Type B pancreatic cell (in vitro differentiated cells): ENCODE data around the gene PRMT7. TPM values are rescaled to one million over a fixed set of nuclear protein-coding genes. Genes with fewer than 3 reads are reported as not detected.

Experiments used
- DNase-seq: peaks from one replicate; pipeline ENCODE4 v3.0.0; 2021; ENCODE audit warnings: mixed read lengths; ENCODE audit not compliant: unreplicated experiment; ENCODE audit errors: extremely low spot score
- H3K27ac Mint-ChIP-seq: 2 replicates; pipeline ENCODE4 v1.8.0; 2021; ENCODE audit warnings: mild to moderate bottlenecking, mixed read lengths
- H3K27me3 Mint-ChIP-seq: 2 replicates; pipeline ENCODE4 v1.8.0; 2021; ENCODE audit warnings: mixed read lengths
- H3K36me3 Mint-ChIP-seq: 2 replicates; pipeline ENCODE4 v1.8.0; 2021; ENCODE audit warnings: mixed read lengths
- H3K4me1 Mint-ChIP-seq: one replicate; pipeline ENCODE4 v1.8.0; 2021; ENCODE audit warnings: mixed read lengths; ENCODE audit not compliant: unreplicated experiment
- H3K4me3 Mint-ChIP-seq: 2 replicates; pipeline ENCODE4 v1.8.0; 2021; ENCODE audit warnings: mild to moderate bottlenecking, mixed read lengths
- H3K9me3 Mint-ChIP-seq: 2 replicates; pipeline ENCODE4 v1.8.0; 2021; ENCODE audit warnings: mixed read lengths
- total RNA-seq: library from RNA; stranded (reverse); gene quantifications from 2 replicates; pipeline ENCODE4 v1.2.1, GENCODE V29; 2021; ENCODE audit warnings: low replicate concordance
- TF ChIP-seq, protein P1 (sequence below): fragments of 200-600 bp; sonication (generic); conservative IDR thresholded peaks from 2 replicates; pipeline ENCODE4 v1.5.0; 2021; ENCODE audit warnings: antibody characterized with exemption, mild to moderate bottlenecking

PRMT7 gene
- total RNA-seq, 1 donor from 2014 or later = 66.9 TPM

DNA sequence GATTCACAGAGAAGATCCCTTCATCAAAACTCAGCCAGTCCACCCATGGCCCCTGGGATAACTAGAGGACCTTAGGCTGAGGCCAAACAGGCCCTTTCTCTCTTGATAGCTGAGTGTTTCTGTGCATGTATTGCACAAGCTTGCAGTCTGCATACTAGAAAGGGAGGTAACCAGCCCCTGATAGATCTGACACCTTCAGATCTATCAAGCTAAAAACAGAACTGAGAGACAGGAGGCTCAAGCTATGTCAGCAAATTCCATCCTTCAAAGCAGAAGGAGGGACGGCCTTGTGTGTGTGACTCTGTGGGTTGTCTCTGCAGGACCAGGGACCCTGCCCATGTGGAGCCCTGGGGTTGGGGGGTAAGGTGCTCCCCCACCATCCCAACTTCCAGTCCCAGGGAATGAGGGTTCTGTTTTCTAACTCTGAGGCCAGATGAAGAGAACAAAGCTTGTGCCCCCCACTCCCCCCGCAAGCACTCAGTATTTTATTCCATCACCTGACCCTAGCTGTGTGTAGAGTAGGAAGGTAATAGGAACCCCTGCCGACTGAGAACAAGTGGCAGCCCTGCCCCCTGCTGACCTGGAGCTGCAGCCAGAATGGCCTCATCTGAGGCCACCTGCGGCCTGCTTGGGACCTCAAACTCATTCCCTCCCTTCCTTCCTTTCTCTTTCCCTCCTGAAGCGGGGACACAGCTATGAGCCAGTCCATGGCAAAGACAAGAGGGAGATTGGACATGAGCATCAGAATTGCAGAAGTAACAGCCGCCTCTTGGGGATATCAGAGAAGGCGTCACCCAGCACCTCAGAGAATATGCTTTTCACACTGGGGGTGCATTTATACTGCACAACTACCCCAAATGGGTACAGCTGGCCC is 73.7 kb downstream of the PRMT7 start:
- Mint-ChIP-seq H3K27me3 (no peaks in the 10 kb centered on the region), H3K36me3 (no peaks in the 10 kb centered on the region), H3K27ac (peak overlapping the region; percentile 64), H3K9me3 (no peaks in the 10 kb centered on the region), H3K4me1 (peaks cover 38% of the 10 kb centered on the region), H3K4me3 (peak overlapping the region; percentile 28)
- DNase-seq = no peak
- TF ChIP-seq, protein P1, sequence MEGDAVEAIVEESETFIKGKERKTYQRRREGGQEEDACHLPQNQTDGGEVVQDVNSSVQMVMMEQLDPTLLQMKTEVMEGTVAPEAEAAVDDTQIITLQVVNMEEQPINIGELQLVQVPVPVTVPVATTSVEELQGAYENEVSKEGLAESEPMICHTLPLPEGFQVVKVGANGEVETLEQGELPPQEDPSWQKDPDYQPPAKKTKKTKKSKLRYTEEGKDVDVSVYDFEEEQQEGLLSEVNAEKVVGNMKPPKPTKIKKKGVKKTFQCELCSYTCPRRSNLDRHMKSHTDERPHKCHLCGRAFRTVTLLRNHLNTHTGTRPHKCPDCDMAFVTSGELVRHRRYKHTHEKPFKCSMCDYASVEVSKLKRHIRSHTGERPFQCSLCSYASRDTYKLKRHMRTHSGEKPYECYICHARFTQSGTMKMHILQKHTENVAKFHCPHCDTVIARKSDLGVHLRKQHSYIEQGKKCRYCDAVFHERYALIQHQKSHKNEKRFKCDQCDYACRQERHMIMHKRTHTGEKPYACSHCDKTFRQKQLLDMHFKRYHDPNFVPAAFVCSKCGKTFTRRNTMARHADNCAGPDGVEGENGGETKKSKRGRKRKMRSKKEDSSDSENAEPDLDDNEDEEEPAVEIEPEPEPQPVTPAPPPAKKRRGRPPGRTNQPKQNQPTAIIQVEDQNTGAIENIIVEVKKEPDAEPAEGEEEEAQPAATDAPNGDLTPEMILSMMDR = no peak

DNA sequence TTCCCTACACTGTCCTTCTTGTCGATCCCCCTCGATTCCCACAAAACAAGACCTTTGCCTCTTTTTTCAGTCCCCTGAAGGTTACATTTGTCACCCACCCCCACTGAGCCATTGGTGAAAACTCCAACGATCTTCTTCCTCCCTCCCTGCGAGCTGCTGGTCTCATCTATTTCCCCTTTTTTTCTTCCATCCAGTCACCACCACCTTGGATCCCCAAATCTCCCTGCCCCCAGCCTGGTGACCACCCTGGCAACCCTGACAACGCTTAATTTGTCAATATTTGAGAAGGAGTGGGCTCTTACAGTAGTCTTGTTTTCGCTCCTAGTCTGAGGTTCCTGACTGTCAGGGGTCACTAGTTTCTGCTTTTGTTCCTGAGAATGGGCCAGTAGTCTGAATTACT is 74.6 kb downstream of the PRMT7 start:
- H3K27ac Mint-ChIP-seq = no peak overlapping the region
- TF ChIP-seq, protein P1 = no peak
- H3K27me3 Mint-ChIP-seq = no peaks in the 10 kb centered on the region

DNA sequence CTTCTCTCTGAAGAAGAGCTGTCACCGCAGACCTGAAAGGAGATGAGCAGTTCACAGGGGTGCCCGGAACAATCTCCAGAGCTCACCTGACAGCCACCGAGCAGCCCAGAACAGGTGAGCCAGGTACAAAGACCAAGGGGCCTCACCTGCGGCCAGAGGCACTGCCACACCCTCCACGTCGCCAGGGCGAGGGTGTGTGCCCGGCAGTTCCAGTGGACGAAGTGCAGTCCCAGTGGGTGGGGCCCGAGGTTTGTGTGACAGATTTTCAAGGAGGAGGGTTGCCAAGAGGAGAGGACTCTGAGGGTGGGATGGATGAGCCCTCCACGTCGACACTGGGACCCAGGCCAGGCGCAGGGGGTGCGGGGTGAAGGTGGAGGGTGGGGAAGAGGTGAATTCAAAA is 75.8 kb downstream of the PRMT7 start:
- no peaks in the 10 kb centered on the region for H3K27me3 Mint-ChIP-seq
- DNase-seq = no peak
- H3K4me3 Mint-ChIP-seq = peak overlapping the region; percentile 49
- TF ChIP-seq, protein P1 = no peak
- no peaks in the 10 kb centered on the region for H3K9me3 Mint-ChIP-seq
- peaks cover 35% of the 10 kb centered on the region for H3K4me1 Mint-ChIP-seq
- H3K36me3 Mint-ChIP-seq = no peaks in the 10 kb centered on the region
- peak overlapping the region; percentile 84 for H3K27ac Mint-ChIP-seq

More for the DNA sequence above, 74.6 kb downstream of the PRMT7 start:
- Mint-ChIP-seq H3K4me1 (peaks cover 38% of the 10 kb centered on the region), H3K9me3 (no peaks in the 10 kb centered on the region), H3K4me3 (peak overlapping the region; percentile 57), H3K36me3 (no peaks in the 10 kb centered on the region)
- DNase-seq = no peak

DNA sequence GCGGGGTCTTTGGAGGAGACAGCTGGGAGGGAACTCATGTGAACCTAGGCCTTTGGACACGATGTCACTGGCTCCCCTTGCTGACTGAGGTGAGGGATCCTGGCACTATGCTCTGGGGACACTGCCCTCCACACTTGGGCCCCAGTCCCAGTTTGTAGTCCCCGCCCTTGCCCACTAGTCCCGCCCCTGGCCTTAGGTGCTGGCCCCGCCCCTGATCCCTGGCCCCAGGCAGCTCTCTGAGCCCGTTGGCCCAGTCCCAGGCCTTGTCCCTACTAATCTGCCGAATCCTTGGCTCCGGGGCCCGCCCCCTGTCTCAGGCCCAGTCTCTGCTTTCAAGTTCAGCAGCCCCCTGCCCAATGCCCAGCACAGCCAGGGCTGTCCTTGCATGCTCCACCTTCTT is 76.5 kb downstream of the PRMT7 start:
- Mint-ChIP-seq H3K4me1 (peaks cover 31% of the 10 kb centered on the region), H3K27me3 (no peaks in the 10 kb centered on the region), H3K9me3 (no peaks in the 10 kb centered on the region), H3K27ac (peak overlapping the region; percentile 21), H3K36me3 (no peaks in the 10 kb centered on the region), H3K4me3 (peak overlapping the region; percentile 34)
- DNase-seq = no peak
- TF ChIP-seq, protein P1 = no peak

DNA sequence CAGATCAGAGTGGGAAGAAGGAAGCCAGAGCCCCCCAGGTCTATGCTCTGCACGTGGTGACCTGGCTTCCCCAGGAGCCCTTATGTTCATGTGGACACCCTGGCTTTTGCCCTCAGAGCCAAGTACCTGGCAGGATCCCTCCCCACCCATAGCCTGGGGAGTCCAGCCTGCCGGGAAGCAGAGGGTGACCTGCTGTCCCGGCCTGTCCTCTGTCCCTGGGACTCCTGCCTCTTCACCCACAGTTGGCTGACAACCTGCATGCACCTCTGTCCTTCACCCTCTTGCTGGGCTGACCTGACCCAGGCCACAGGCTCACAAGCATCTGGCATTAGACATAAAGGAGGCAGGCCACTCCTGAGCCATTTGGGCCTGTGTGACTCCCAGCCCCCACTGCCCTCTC is 77.3 kb downstream of the PRMT7 start:
- peak overlapping the region; percentile 33 for H3K27ac Mint-ChIP-seq
- no peaks in the 10 kb centered on the region for H3K27me3 Mint-ChIP-seq
- no peak overlapping the region for H3K4me3 Mint-ChIP-seq
- no peaks in the 10 kb centered on the region for H3K36me3 Mint-ChIP-seq
- H3K4me1 Mint-ChIP-seq = peaks cover 31% of the 10 kb centered on the region
- DNase-seq = no peak
- TF ChIP-seq, protein P1 = no peak
- H3K9me3 Mint-ChIP-seq = no peaks in the 10 kb centered on the region
